ENCODE results near the gene ASXL3.

GRCh38 chr18:33757037-33757436 lies 179.0 kb downstream of the ASXL3 start:
- TF ChIP-seq EZH2 (IDR thresholded peaks at IDR 0.05; ENCODE audit: low read depth) (no peak), CTCF (conservative IDR thresholded peaks at IDR 0.05) (no peak)
